HPDE6-E6E7 (cell line): ENCODE data around the gene SPOPL.
"Not testable (repeated sequence)": the region's sequence is repeated elsewhere in the genome, so short reads cannot be mapped to it uniquely, and the experiment has no call there.

Experiments
- DNase-seq: peaks from one replicate; pipeline ENCODE4 v3.0.0; 2011; ENCODE audit warnings: missing footprints; ENCODE audit errors: extremely low spot score

Gene SPOPL

DNA sequence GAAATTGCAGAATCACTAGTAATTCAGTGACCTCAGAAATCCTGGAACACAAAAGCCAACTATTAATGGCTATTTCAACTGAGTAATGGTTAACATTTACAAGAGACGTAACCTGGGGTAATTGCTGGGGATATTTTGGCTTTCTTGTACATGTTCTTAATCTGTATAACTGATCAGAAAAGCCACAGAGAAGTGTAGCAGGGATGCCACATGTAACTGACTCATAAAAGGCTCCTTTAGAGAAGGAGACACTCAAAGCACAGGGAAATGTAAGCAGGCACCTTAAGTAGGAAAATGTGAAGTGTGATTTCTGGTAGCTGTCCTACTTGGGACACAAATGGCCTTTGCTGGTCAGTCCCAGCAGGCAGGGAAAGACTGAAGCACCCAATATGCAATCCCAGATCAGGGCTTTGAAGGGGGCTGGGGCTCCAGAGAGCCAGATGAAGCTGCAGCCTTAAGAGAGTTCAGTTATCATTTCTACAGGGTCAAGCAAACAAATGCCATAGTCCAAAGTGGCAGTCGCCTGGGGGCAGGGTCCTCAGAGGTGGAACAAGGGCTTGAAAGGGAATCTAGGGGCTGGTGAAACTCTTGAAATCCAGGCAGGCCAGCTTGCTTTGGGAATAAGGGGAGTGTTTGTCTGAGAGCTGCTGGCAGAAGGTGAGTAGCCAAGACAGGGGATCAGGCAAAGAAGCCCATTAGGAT is 7.2 kb upstream of the SPOPL start:
- no peak for DNase-seq

DNA sequence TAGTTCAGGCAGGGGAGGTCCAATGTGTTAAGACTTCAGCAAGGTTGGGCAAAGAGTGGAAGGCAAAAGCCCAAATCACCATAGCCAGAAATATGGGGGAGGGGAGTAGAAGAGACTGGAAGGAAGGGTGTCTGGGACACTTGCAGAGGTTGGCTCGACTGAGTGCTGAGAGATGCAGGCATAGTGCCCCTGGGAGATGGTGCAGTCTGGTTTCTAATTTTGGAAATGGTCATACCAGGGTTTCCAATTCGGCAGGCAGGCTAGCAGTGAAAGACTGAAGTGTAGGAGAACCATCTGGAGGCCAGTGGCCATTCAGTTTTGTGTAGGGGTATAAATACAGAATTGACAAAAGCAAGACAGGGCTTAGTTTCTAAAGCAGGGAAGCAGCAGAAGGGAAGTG is 6.2 kb upstream of the SPOPL start:
- no peak for DNase-seq

DNA sequence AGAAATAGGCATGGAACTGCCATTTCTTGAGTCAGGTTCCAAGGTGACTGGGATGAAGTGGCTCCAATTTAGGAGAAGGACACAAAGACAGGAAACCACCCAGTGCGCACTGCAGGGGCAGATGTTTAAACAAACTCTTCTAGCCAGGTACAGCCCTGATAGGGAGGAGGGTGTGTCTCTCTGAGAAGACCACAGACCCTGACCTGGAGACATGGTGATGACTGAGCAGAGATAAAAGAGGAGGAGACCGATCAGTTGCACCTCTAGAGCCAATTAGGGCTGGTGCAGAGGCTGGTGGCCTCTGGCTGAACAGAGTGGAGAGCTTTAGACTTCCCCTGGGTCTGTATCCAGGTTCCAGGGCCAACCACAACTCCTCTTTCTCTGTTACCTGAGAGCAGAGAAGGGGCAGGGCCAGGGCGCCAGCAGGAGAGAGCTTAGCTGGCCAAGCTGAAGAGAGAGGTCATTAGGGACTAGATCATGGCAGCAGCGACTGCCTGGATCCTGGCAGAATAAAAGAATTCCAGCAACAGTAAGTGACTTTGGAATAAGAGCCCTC is 5.4 kb upstream of the SPOPL start:
- no peak for DNase-seq

DNA sequence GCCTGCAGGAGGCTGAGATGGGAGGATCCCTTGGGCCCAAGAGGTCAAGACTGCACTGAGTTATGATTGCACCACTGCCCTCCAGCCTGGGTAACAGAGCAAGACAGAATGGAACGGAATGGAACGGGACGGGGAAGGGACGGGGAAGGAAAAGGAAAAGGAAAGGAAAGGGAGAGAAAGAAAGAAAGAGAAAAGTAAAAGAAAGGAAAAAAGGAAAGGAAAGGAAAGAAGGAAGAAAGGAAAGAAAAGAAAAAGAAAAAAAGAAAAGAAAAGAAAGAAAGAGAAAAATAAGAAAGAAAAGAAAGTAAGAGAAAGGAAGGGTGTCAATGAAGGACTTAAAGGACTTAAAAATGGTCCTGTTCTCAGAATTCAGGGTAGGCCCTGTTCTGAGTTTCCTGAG is 4.3 kb upstream of the SPOPL start:
- no peak for DNase-seq

DNA sequence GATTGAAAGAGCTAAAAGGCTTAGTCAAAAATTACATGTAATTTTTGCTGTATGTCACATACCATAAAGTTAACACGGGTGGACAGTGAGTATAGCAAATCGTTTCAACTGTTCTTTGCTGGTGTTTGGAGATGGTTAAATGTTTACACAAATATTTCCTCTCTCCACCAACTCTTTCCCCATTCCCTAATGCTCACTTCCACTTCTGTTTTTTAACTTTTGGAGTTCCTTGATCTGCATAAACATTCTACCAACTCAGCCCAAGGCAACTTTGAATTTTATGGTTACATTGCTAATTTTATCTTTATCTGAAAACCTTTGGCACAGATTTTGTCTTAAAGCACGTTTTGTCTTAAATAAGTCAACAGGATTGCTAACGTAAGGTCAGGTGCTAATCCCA is 1.9 kb upstream of the SPOPL start:
- DNase-seq: no peak

DNA sequence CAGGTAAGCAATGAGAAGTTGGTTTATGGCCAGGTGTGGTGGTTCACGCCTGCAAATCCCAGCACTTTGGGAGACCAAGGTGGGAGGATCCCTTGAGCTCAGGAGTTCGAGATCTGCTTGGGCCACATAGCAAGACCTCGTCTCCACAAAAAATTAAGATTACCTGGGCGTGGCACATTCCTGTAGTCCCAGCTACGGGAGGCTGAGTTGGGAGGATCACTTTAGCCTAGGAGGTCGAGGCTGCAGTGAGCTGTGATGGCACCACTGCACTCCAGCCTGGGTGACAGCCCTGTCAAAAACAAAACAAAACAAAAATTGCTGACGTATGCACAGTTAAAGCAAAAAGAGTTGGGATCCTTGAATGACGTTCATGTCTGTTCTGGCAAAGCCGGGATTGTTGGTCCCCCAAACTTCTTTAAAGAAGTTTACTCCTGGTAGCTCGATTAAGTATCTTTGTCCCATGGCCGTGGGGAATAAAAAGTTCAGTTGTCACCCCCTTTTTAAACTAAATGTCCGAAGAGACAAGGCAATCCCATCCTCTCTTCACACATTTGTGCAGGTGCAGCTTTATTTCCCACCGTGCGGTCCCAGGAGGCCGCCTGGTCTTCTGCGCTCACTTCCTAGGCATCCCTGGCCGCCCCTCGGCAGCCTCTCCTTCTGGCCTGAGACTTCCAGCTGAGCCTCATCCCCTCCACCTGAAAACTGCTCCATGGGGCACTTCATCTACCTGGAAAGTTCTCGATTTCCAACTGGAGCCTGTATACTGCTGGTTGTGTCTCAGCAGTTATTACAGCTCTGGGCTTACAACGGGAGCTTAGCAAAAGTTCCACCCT is 762 bp upstream of the SPOPL start:
- peak; percentile 22 for DNase-seq

DNA sequence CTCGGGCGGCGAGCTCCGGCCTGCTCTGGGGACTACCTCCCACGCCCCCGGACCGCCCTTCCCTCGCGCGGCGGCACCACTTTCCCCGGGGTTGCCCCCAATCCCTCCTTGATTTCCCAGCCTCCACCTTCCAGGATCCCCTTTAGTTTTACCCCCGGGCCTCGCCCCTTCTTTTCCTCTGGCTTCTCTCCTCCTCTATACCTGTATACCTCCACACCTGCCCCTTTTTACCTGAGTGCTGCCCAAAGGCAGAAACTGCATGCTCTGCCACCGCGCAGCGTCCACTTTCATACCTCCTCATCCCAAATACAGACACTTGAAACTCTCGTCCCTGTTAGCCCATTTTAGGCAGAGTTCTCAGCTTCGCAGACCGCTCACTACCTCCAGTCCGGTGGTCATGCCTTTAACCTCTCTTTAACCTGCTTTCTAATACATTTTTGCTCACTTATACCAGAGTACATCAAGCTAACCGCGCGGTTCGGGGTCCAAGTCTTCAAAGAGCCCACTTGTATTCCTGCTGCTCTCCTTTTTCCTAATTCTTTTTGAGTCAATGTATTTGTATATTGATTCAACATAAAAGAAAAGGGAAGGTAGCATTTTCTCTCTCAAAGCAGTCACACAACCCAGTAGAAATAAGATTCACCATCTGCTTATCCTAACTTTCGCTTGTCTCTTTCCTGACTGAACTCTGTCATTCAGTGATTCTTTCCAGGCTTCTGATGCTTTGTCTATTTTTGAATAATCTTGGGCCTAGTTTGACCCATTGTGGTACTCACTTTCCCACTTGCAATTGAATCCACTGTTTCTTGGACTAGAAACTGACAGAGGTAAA is 901 bp downstream of the SPOPL start:
- peak; percentile 13 for DNase-seq

DNA sequence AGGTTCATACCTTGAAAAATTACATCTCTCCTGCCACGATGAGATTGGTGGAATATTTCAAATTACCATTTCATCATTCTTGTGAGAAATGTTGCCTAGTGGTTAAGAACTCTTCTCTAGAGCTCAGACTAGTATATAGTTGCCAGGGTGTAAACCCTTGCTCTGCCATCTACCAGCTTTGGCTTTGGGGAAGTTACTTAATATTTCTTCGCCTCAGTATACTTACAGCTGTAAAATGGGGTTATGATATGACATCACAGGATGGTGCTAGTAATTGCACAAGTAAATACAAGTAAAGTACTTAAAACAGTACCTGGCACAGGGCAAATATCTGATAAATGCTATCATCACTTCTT is 1.5 kb downstream of the SPOPL start:
- no peak for DNase-seq

DNA sequence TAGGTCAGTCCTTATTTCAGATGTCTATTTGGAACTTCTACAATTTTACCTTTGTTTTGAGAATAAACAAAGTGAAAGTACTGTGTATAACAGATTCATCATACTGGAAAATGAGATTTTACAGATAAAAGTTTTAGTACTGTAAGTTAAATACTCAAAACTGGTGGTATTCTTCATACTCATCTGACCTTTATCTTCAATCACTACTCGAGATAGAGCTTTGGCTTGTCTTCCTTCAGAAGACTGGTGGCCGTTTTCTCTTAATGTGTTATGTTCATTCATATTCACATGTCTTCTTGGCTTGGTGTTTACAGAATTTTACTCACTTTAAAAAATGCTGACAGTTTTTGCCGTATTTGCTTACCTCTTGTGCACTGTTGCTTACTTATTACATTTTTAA is 2.1 kb downstream of the SPOPL start:
- no peak for DNase-seq

DNA sequence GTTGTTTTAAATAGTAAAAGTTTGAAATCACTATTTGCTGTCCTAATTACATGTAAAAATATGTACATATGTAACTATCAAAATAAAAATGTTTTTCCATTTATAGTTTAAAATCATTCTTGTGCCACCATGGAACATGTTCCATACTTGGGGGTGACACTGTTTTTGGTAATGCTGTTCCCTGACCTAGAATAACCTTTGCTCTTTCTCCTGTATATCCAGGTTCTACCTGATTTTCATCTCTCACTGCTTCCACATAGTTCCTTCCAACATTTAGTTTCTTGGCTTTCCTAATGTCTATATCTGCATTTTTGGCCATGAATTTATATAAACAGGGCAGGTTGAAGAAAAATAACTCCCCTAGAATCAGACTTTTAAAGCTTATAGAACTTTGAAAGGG is 2.5 kb downstream of the SPOPL start:
- no peak for DNase-seq

DNA sequence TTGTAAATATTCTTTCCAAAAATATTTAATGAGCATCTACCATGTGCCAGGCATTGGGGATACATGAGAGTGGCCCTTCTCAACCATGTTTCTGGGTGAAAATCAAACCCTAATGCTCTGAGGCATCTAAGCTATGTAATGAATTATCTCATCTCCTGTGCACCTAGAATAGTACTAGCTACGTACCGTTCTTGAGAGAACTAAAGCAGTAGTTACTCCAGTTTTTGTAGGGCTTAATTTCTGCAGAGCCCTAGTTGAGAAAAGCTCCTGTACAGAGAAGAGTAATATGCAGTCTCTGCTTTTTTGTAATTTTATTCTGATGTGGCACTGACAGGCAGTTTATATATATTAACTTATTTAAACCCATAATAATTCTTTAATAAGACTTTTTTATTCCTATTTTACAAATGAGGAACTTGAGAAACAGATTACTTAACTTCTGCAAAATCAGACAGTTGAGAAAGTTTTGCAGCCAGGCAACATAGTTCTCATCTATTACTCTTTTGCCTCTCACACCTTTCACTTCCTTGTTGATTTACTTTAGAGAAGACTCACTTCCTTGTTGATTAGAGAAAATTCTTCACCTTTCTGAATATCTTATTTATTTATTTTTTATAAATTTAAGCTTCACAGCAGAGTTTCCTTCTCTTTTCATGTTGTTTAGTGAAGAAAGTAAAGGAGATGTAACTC is 3.1 kb downstream of the SPOPL start:
- DNase-seq: no peak

DNA sequence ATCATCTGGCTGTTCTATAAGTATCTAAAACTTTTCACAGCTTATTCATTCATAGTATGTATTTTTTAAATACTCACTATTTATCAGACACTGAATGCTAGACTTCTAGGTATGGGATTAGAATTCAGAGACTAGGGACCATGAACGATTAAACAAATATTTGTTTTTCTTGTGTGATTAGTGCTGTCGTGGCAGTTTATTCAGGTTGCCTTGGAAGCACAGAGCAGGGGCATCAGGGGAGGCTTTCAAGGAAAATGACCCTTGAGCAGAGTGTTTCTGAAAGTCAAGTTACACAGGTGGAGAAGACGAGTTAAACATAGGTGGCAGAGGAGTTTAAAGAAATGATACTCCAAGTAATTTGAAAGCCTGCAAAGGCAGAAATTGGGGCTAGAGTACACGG is 5.7 kb downstream of the SPOPL start:
- no peak for DNase-seq

DNA sequence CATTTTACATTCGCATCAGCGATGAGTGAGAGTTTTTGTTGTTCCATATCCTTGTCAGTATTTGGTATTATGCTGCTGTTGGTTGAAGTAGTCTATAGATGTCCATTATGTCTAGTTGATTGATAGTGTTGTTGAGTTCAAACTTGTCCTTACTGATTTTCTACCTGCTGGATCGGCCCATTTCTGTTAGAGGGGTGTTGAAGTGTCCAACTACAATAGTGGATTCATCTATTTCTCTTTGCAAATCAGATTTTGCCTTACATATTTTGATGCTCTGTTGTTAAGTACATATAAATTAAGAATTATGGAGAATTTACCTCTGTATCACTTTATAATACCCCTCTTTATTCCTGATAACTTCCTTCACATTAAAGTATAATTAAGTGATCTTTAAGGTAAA is 8.7 kb downstream of the SPOPL start:
- DNase-seq: no peak

DNA sequence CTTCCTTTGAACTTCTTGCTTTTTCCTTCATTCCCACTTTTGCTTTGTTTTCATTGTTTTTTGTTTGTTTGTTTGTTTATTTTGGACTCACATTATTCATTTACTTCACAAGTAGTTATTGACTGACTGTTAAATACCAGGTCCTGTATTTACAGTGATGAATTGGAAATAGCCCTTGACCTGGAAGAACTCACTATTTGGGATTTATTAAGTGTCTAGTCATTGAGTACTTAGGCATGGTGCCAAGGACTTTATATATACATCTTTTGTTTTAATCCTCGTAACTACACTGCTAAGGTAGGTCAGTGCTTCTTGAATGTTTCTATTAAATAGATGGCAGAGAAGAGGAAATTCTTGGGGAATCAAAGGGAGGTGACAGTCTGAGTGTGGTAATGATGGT is 11.1 kb downstream of the SPOPL start:
- no peak for DNase-seq

DNA sequence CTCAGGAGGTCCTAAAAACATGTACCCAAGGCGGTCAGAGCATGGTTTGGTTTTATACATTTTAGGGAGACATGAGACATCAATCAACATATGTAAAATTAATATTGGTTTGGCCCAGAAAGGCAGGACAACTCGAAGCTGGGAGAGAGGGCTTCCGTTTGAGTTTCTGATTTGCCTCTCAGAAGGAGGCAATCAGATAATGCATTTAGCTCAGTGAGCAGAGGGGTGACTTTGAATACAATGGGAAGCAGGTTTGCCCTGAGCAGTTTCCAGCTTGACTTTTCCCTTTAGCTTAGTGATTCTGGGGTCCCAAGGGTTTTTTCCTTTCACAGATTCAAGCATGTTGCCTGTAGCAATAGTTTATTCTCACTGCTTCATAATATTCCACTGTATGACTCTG is 12.6 kb downstream of the SPOPL start:
- no peak for DNase-seq

DNA sequence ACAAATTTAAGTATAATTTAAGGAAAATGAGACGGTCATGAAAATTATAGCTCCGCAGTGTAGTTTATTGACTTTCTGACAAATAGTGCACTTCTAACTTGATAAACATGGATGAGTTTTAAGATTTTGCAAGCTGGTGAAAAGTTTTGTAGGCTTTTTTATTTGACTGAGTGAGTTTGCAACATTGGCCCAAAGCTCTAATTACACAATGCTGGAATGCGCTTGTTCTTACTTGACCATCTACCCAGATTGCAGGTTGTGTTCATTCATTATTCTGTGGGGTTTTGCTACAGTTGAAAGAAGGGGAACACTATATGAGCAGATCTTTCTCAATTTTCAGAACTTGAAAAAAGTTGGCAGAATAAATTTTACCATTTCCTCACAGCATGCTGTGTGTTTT is 13.5 kb downstream of the SPOPL start:
- no peak for DNase-seq

DNA sequence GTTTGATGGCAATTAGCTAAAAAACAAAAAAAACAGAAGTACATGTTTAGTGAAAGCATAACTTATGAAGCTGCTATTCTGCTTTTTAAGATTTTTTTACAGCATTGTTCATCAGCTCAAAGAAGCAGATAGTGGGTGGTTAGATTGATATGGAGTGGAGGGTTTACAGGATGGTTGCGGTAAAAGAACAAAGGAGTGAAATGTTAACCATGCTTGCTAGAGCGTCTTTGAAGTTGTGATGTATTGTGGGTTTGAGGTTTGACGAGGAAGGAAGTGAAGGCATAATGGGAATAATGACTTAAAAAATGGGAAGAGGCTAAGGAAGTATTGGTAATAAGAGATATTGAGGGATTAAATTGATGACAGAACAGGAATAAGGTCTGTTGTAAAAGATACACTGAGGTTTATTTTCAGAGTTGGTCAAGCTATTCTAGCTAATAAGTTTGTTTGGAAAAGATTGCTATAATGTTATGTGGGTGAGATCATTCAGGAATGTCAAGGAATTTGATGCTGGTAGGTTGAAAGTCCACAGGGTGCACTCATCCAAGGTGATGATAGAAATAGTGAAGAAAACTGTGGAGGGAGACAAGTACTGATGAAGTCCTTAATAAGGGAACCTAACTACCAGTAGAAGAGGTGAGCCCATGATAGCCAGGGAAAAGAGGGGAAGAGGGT is 14.6 kb downstream of the SPOPL start:
- no peak for DNase-seq

DNA sequence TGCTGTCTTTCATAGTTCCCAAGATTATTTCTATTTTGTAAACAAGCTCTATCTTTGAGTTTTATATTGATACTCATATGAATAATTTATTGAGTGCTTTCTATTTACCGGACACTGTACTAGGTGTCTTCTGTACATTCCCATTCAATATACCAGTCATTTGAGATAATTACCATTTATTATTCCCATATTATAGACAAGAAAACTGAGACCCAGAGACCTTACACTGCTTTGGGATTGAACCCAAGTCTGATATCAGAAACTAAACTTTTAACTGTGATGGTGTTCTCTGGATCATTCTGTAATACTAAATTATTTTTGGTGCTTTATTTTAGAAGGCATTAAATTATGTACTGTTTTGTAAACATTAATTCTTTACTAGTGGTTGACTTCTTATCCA is 17.3 kb downstream of the SPOPL start:
- DNase-seq: no peak

DNA sequence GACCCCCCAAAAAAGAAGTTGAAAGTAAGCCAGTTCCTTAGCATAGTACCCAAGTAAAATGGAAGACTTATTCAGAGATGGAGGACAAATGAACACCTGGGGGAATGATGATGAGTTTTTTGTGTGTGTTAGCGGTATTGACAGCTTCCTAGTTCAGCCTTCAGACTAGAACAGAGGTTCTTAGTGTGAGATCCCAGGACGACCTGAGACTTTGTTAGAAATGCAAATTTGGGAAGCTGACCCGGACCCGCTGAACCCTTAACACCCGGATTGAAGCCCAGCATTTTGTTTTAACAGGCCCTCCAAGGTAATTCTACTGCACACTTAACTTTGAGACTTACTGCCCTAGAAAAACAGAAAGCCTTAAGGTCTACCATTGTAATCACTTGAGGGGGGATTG is 20.3 kb downstream of the SPOPL start:
- DNase-seq: no peak

DNA sequence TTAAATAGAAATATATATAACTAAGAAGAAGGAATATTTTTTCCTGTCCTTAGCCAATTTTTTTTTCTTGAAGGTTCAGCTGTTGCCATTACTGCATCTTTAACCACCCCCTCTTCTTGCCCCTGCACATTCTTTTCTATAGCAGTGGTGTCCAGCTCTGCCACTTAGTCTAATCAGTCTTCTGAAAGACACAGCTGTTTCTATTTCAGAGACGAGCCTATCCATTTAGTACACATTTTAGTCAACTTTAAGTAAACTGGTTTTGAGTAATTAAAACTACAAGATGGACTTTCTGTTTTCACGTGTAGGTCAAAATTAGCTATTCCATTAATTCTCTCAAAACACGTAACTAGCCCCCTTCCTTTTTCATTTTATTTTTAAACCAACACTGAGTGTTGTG is 21.0 kb downstream of the SPOPL start:
- DNase-seq: no peak

DNA sequence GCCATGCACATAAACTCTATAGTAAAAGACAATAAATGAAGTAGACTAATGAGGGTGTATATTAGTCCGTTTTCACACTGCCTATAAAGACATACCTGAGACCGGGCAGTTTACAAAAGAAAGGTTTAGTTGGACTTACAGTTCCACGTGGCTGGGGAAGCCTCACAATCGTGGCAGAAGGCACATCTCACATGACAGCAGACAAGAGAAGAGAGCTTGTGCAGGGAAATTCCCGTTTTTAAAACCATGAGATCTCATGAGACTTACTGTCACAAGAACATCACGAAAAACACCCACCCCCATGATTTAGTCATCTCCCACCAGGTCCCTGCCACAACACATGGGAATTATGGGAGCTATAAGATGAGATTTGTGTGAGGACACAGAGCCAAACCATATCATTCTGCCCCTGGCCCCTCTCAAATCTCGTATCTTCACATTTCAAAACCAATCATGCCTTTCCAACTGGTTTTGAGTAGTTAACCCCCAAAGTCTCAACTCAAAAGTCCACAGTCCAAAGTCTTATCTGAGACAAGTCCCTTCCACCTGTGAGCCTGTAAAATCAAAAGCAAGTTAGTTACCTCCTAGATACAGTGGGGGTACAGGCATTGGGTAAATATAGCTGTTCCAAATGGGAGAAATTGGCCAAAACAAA is 21.6 kb downstream of the SPOPL start:
- not testable (repeated sequence) for DNase-seq
